ENCODE results near the gene FURIN.

FURIN gene

GRCh38 chr15:90885432-90886290 lies 17.3 kb downstream of the FURIN start:
- CTCF ChIA-PET: interaction anchor here (0.6 to 4.0 kb wide), 90 partner anchors 10 to 1196 kb away, joined by 3 to 44 read pairs (median 4); partner anchors contain the start of genes BLM, FURIN, HDDC3 and UNC45A
- POLR2A ChIA-PET: interaction anchor here (0.6 to 1.6 kb wide), 6 partner anchors 10 to 899 kb away, joined by 3 to 6 read pairs (median 3); partner anchors contain the start of gene BLM
- Histone ChIP-seq H3K4me1 (ENCODE audit: control insufficient read depth, insufficient read depth, low read length) (no peaks in the 10 kb centered on the region), H3K36me3 (ENCODE audit: control insufficient read depth in 2 of 2, insufficient read depth in 1 of 2, low read length in 2 of 2) (peaks cover 0 to 24% of the 10 kb centered on the region in 2 experiments; a peak in 1 of 3 replicates), H3K27ac (ENCODE audit: extremely low read depth, low read depth, low read length) (no peak overlapping the region), H3K9me3 (ENCODE audit: control insufficient read depth, insufficient read depth, low read depth, low read length) (no peaks in the 10 kb centered on the region), H3K4me3 (ENCODE audit: low read depth, low read length) (no peak overlapping the region)
- no peak for TF ChIP-seq ATF2 (tag by site-specific recombination; IDR thresholded peaks at IDR 0.05; ENCODE audit: low read depth)
- no peak for TF ChIP-seq ZBTB7A (tag by site-specific recombination; IDR thresholded peaks at IDR 0.05; ENCODE audit: low read depth)
- TF ChIP-seq KLF8 (tag by site-specific recombination; IDR thresholded peaks at IDR 0.05): peak; percentile 87
- TF ChIP-seq ZNF843 (tag by site-specific recombination; IDR thresholded peaks at IDR 0.05): no peak
- no peak for TF ChIP-seq ZNF274 (IDR thresholded peaks at IDR 0.05; ENCODE audit: low read length)
- no peak for TF ChIP-seq ZNF274 (tag by site-specific recombination; IDR thresholded peaks at IDR 0.05; ENCODE audit: borderline replicate concordance)
- no peak for TF ChIP-seq ZNF76 (tag by site-specific recombination; IDR thresholded peaks at IDR 0.05; ENCODE audit: borderline replicate concordance, low read depth)
- TF ChIP-seq PRDM10 (tag by site-specific recombination; IDR thresholded peaks at IDR 0.05): 0 out of 2 replicates have a peak, but pooled peaks have one; percentile 9
- peak; percentile 55 for TF ChIP-seq ZNF600 (tag by site-specific recombination; IDR thresholded peaks at IDR 0.05)
- TF ChIP-seq WT1 (tag by site-specific recombination; IDR thresholded peaks at IDR 0.05): 0 out of 2 replicates have a peak, but pooled peaks have one; percentile 18
- TF ChIP-seq ZNF560 (tag by site-specific recombination; IDR thresholded peaks at IDR 0.05; ENCODE audit: borderline replicate concordance): no peak
- TF ChIP-seq PRDM1 (tag by site-specific recombination; IDR thresholded peaks at IDR 0.05): no peak
- peak; percentile 86 for TF ChIP-seq KLF1 (tag by site-specific recombination; IDR thresholded peaks at IDR 0.05)
- TF ChIP-seq, protein P1, sequence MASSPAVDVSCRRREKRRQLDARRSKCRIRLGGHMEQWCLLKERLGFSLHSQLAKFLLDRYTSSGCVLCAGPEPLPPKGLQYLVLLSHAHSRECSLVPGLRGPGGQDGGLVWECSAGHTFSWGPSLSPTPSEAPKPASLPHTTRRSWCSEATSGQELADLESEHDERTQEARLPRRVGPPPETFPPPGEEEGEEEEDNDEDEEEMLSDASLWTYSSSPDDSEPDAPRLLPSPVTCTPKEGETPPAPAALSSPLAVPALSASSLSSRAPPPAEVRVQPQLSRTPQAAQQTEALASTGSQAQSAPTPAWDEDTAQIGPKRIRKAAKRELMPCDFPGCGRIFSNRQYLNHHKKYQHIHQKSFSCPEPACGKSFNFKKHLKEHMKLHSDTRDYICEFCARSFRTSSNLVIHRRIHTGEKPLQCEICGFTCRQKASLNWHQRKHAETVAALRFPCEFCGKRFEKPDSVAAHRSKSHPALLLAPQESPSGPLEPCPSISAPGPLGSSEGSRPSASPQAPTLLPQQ (tag by site-specific recombination; IDR thresholded peaks at IDR 0.05): peak; percentile 92
- 0 out of 2 replicates have a peak, but pooled peaks have one; percentile 24 for TF ChIP-seq ZSCAN30 (tag by site-specific recombination; IDR thresholded peaks at IDR 0.05)
- TF ChIP-seq KLF7 (tag by site-specific recombination; IDR thresholded peaks at IDR 0.05; ENCODE audit: borderline replicate concordance): peak; percentile 55; the same call in 1 of the 2 replicates
- TF ChIP-seq ZNF548 (tag by site-specific recombination; IDR thresholded peaks at IDR 0.05): no peak
- peak; percentile 85 for TF ChIP-seq ZNF654 (tag by site-specific recombination; IDR thresholded peaks at IDR 0.05; ENCODE audit: low read depth)
- TF ChIP-seq, protein P2, sequence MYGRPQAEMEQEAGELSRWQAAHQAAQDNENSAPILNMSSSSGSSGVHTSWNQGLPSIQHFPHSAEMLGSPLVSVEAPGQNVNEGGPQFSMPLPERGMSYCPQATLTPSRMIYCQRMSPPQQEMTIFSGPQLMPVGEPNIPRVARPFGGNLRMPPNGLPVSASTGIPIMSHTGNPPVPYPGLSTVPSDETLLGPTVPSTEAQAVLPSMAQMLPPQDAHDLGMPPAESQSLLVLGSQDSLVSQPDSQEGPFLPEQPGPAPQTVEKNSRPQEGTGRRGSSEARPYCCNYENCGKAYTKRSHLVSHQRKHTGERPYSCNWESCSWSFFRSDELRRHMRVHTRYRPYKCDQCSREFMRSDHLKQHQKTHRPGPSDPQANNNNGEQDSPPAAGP (tag by site-specific recombination; IDR thresholded peaks at IDR 0.05): 0 out of 2 replicates have a peak, but pooled peaks have one; percentile 41
- 0 out of 2 replicates have a peak, but pooled peaks have one; percentile 20 for TF ChIP-seq ZEB2 (tag by site-specific recombination; IDR thresholded peaks at IDR 0.05)
- TF ChIP-seq ZNF416 (tag by site-specific recombination; IDR thresholded peaks at IDR 0.05): no peak
- TF ChIP-seq, protein P3, sequence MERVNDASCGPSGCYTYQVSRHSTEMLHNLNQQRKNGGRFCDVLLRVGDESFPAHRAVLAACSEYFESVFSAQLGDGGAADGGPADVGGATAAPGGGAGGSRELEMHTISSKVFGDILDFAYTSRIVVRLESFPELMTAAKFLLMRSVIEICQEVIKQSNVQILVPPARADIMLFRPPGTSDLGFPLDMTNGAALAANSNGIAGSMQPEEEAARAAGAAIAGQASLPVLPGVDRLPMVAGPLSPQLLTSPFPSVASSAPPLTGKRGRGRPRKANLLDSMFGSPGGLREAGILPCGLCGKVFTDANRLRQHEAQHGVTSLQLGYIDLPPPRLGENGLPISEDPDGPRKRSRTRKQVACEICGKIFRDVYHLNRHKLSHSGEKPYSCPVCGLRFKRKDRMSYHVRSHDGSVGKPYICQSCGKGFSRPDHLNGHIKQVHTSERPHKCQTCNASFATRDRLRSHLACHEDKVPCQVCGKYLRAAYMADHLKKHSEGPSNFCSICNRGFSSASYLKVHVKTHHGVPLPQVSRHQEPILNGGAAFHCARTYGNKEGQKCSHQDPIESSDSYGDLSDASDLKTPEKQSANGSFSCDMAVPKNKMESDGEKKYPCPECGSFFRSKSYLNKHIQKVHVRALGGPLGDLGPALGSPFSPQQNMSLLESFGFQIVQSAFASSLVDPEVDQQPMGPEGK (tag by site-specific recombination; IDR thresholded peaks at IDR 0.05): peak; percentile 57; the same call in 1 of the 2 replicates
- TF ChIP-seq ZNF626 (tag by site-specific recombination; IDR thresholded peaks at IDR 0.05): no peak
- TF ChIP-seq ZNF10 (tag by site-specific recombination; IDR thresholded peaks at IDR 0.05): 0 out of 2 replicates have a peak, but pooled peaks have one; percentile 43
- TF ChIP-seq SP7 (tag by site-specific recombination; IDR thresholded peaks at IDR 0.05): 0 out of 2 replicates have a peak, but pooled peaks have one; percentile 24

All from HEK293 (cell line).